ENCODE results near the gene LAMA3. TPM values are rescaled to one million over a fixed set of nuclear protein-coding genes. Genes with fewer than 3 reads are reported as not detected.

The LAMA3 gene
- total RNA-seq, 1 donor: 5.2 TPM

DNA sequence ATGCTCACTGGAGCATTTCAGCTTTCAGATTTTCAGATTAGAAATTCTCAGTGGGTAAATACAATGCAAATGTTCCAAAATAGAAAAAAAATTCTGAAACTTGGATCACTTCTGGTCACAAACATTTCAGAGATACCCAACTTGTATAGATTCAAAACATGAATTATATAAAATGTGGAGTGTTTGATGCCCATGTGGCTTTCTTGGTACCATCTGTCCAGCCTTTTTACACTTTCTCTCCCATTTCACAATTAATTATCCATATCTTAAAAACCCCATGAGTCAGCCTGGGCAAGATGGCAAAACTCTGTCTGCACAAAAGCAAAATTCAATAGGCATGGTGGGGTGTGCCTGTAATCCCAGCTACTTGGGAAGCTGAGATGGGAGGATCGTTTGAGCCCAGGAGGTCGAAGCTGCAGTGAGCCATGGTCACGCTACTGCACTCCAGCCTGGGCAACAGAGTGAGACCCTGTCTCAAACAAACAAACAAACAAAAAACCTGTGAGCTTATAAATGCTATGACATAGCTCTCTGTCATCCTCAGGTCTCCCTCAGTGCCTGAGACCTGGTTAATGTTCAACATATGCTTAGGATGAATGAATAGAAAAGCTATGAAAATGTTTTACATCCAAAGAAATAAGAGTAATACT, 179.0 kb downstream of the LAMA3 start:
- TF ChIP-seq, protein P1, sequence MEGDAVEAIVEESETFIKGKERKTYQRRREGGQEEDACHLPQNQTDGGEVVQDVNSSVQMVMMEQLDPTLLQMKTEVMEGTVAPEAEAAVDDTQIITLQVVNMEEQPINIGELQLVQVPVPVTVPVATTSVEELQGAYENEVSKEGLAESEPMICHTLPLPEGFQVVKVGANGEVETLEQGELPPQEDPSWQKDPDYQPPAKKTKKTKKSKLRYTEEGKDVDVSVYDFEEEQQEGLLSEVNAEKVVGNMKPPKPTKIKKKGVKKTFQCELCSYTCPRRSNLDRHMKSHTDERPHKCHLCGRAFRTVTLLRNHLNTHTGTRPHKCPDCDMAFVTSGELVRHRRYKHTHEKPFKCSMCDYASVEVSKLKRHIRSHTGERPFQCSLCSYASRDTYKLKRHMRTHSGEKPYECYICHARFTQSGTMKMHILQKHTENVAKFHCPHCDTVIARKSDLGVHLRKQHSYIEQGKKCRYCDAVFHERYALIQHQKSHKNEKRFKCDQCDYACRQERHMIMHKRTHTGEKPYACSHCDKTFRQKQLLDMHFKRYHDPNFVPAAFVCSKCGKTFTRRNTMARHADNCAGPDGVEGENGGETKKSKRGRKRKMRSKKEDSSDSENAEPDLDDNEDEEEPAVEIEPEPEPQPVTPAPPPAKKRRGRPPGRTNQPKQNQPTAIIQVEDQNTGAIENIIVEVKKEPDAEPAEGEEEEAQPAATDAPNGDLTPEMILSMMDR (IDR thresholded peaks at IDR 0.05; ENCODE audit: insufficient read depth, low read depth, low read length): no peak
- no peak for DNase-seq (ENCODE audit: low read depth)
- no peak overlapping the region for H3K4me3 ChIP-seq (ENCODE audit: low read depth, low read length)

DNA sequence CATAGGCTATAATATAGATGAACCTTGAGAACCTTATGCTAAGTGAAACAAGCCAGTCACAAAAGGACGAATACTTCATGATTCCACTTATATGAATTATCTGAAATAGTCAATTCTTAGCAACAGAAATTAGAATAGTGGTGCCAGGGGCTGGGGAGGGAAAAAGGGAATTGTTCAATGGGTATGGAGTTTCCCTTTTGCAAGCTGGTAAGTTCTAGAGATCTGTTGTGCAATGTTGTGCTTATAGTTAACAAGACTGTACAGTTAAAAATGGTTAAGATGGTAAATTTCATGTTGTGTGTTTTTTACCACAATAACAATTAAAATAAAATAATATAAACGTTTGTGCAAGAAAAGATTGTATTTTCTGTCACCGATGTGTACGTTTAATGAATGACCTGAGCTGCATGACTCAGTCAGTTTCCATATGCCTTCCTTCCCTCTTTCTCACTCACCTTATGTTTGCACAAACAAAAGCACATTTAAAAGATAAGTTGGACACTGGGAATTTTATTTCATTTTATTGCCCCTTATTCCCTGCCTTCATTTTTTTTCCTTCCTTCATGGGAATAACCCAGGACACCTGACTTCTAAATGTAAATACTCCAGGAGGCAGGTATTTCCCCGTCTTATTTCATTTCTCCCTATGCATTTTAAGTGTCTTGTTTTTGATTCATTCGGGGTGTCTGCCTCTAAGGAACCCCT, 181.6 kb downstream of the LAMA3 start:
- H3K4me3 ChIP-seq (ENCODE audit: low read depth, low read length): no peak overlapping the region
- no peak for DNase-seq (ENCODE audit: low read depth)
- TF ChIP-seq, protein P1 (IDR thresholded peaks at IDR 0.05; ENCODE audit: insufficient read depth, low read depth, low read length): no peak

DNA sequence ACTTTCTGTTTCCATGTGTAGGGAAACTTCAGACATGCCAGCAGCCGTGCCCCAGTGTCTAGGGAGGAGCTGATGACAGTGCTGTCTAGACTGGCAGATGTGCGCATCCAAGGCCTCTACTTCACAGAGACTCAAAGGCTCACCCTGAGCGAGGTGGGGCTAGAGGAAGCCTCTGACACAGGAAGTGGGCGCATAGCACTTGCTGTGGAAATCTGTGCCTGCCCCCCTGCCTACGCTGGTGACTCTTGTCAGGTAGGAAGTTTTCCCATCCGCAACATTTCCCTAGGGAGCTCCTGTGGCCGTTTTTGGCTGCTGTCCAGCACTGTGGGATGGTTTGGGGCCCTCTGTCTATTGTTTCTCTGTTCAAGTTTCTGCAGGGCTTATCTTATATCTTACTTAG, 182.2 kb downstream of the LAMA3 start:
- no peak overlapping the region for H3K4me3 ChIP-seq (ENCODE audit: low read depth, low read length)

DNA sequence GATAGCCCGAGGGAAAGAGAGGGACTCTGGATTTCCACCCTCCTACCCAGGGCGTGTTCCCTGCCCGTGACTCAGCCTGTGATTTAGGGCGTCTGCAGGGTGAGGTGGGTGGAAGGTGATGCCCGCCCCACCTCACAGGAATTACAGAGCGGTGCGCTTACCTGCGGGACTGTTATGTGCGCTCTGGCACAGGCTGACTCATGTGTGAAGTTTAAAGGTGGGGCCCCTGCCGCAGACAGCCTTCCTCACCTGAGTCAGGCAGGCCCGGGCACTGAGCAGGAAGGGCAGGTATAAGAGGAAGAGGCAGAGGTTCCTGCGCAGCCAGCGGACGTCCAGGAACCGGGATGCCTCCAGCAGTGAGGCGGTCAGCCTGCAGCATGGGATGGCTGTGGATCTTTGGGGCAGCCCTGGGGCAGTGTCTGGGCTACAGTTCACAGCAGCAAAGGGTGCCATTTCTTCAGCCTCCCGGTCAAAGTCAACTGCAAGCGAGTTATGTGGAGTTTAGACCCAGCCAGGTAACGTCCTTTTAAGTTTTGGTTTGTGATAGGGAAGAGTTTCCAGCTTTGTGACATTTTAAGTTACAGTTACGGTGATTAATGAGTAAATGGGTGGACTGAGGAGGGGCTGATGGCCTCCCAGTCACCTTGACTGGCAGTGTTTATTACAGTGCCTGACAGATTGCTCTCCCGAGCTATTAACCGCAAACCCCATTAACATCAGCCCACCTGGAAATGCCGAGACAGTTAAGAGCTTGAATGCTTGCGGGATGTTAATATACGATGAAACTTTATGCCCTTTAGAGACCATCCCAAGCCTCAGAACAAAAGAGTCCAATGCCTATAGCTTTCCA, 183.7 kb downstream of the LAMA3 start:
- TF ChIP-seq, protein P1 (IDR thresholded peaks at IDR 0.05; ENCODE audit: insufficient read depth, low read depth, low read length): no peak
- no peak for DNase-seq (ENCODE audit: low read depth)
- H3K4me3 ChIP-seq (ENCODE audit: low read depth, low read length): no peak overlapping the region

More for the DNA sequence above, 182.2 kb downstream of the LAMA3 start:
- TF ChIP-seq, protein P1 (IDR thresholded peaks at IDR 0.05; ENCODE audit: insufficient read depth, low read depth, low read length): no peak
- DNase-seq (ENCODE audit: low read depth): no peak

DNA sequence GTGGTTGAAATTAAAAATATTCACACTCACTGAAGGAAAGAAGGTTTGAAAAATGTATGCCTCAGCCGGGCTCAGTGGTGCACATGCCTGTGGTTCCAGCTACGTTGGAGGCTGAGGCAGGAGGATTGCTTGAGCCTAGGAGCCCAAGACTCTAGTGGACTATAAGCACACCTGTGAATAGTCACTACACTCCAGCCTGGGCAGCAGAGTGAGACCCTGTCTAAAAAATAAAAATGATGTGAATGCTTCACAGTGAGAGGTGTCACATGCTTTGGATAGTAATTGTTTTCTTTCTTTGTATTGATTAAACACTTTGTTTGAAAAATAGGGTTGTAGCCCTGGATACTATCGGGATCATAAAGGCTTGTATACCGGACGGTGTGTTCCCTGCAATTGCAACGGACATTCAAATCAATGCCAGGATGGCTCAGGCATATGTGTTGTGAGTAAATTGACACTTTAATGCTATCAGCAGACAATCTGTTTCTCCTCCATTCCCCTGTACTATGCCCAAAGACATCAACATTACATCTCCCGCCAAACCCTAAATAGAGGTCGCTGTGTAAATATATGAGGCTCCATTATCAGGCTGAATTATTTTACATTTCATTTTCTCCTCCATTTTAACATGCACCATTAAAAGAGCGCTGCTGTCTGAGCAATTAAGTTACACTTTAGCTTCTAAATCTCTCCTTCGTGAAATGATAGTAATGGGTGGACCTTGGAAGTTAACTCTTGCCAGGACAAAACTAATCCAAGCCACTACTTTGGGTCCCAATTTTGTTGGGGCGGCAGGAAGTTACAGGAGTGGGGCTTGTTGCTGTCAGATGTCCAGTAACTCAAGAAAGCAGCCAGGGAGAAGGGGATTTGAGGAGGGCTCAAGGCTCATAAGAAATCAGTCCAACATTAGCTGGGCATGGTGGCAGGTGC, 187.0 kb downstream of the LAMA3 start:
- TF ChIP-seq, protein P1 (IDR thresholded peaks at IDR 0.05; ENCODE audit: insufficient read depth, low read depth, low read length): no peak
- DNase-seq (ENCODE audit: low read depth): no peak
- no peak overlapping the region for H3K4me3 ChIP-seq (ENCODE audit: low read depth, low read length)

DNA sequence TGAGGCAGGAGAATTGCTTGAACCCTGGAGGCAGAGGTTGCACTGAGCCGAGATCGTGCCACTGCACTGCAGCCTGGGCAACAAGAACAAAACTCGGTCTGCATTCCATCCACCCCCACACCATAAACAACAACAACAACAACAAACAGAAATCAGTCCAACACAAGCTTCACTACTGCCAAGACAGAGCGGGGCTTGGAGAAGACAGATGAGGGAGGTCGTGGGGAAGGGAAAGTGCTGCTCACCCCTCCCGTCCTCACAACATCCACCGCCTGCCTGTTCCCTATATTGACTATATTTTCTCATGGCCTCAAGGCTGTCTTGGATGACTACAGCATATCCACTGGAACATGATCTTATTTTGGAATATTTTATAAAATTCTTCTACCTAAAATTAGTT, 187.7 kb downstream of the LAMA3 start:
- no peak for DNase-seq (ENCODE audit: low read depth)
- TF ChIP-seq, protein P1 (IDR thresholded peaks at IDR 0.05; ENCODE audit: insufficient read depth, low read depth, low read length): no peak
- no peak overlapping the region for H3K4me3 ChIP-seq (ENCODE audit: low read depth, low read length)
